Omental fat pad (tissue), 4 donors: ENCODE results near the gene ANKMY1. TPM values are rescaled to one million over a fixed set of nuclear protein-coding genes. Genes with fewer than 3 reads are reported as not detected.

Experiments
- ATAC-seq: fragments of 150-250 bp; one replicate; pipeline ENCODE4 v1.9.1; 2016; ENCODE audit warnings: mild to moderate bottlenecking, moderate library complexity; ENCODE audit not compliant: low FRiP score
- DNase-seq: peaks from one replicate; pipeline ENCODE4 v3.0.0-alpha.2; 2019; ENCODE audit warnings: low spot score
- total RNA-seq, 4 donors: library from RNA; depleted of rRNA; stranded (reverse); fragments of >200 nt; gene quantifications; one replicate each; pipeline ENCODE4 v1.1.0, GENCODE V29; 2016
- TF ChIP-seq, protein P1 (sequence below), 3 donors: fragments of 450-650 bp; IDR thresholded peaks; one replicate each; pipeline ENCODE4 v1.5.1; 2016 to 2017; ENCODE audit warnings: antibody characterized with exemption in 3 of 3, mild to moderate bottlenecking in 3 of 3, moderate library complexity in 2 of 3

Gene ANKMY1
- total RNA-seq, 4 donors from 2014 or later = 8.3 to 23.2 (median 16.7) TPM

DNA sequence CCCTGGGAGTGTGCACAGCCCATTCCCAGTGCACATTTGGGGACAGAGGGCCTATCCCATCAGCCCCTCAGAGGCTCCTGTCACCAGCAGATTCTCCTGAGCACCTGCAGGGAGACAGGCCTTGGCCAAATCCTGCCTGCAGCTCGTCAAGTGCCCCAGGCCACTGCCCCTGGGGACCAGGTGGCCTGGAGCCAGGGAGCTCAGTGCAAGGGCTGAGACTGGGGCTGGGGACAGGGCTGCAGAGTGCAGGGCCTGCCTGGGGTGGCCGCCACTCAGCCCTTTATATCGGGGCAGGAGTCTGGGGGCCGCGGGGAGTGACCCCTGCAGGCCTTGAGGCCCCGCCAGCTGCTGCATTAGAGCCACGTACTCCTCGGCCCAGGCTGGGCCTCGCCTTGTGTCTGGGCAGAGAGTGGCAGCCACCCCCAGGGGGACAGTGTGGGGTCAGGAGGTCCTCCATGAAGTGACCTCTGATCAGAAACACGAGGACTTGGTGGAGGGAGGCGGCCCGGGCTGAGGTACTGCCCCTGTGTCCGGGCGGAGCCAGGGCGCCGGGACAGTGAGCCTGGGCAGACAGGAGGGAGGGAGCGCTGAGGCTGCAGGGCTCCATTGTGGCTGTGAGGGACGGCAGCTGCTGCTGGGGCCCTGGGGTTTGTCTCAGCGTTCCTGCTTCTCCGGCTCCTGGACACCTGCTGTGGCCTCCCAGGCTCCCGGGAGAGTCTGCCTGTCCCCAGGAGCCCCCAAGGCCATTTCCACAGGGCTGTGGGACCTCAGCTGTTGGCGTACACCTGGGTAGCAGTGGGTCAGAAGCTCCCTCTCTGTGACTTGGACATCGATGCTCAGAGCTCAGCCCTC lies 98.2 kb downstream of the ANKMY1 start:
- DNase-seq = no peak
- TF ChIP-seq, protein P1, sequence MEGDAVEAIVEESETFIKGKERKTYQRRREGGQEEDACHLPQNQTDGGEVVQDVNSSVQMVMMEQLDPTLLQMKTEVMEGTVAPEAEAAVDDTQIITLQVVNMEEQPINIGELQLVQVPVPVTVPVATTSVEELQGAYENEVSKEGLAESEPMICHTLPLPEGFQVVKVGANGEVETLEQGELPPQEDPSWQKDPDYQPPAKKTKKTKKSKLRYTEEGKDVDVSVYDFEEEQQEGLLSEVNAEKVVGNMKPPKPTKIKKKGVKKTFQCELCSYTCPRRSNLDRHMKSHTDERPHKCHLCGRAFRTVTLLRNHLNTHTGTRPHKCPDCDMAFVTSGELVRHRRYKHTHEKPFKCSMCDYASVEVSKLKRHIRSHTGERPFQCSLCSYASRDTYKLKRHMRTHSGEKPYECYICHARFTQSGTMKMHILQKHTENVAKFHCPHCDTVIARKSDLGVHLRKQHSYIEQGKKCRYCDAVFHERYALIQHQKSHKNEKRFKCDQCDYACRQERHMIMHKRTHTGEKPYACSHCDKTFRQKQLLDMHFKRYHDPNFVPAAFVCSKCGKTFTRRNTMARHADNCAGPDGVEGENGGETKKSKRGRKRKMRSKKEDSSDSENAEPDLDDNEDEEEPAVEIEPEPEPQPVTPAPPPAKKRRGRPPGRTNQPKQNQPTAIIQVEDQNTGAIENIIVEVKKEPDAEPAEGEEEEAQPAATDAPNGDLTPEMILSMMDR (IDR thresholded peaks at IDR 0.05) = no peak
- ATAC-seq = no peak

DNA sequence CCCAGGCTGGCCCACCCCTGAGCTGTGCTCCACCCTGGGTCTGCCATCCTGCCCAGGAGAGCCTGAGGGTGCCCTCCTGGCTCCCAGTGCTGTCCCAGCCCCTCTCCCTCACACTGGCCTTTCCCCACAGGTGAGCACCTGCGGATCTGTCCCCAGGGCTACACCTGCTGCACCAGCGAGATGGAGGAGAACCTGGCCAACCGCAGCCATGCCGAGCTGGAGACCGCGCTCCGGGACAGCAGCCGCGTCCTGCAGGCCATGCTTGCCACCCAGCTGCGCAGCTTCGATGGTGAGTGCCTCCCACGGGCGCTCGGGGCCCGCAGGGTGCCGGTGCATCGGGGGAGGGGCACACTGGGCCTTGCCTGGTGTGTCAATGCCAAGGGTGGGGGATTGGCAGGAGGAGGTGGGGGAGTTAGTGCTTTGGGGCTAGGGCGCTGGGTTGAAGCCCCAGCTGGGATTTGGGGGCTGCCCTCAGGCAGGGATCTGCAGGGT lies 98.8 kb downstream of the ANKMY1 start:
- TF ChIP-seq, protein P1 (IDR thresholded peaks at IDR 0.05) = no peak
- no peak for DNase-seq
- no peak for ATAC-seq

DNA sequence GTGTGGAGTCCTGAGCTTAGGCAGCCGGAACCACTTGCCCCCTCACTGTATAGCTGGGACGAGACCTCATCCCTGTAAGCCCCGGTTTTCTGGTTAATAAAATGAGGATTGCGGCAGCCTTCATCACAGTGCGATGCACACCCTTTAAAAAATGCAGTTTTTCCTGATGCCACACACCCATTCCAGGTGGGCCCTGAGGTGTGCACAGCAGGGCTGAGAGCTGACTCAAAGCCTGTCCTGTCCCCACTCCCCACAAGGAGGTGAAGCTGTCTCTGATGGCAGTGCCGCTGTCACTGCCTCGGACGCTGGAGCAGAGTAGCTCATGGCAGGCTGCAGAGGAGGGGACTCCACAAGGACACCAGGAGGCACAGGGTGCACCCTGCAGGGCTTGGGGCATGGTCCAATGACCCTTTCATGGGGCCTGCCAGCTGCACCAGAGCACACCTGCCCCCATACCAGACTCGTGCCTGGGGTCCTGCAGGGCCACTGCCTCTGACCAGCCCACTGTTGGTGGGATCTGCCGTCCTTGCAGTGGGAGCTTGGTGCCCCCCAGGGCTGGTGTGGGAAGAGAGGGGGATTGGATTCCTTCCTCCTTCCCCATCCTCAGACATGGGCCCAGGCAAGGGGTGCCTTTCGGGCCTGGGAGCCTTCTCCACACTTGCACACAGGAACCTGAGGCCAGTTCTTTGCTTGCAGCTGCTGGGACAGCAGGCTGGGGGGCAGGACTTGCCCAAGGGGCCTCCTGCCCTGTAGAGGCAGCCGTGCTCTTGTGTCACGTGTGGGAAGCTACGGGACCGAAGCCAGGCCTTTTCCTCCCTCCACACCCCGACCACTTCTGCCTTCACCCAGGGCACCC lies 99.5 kb downstream of the ANKMY1 start:
- TF ChIP-seq, protein P1 (IDR thresholded peaks at IDR 0.05) = no peak
- ATAC-seq = no peak
- no peak for DNase-seq

DNA sequence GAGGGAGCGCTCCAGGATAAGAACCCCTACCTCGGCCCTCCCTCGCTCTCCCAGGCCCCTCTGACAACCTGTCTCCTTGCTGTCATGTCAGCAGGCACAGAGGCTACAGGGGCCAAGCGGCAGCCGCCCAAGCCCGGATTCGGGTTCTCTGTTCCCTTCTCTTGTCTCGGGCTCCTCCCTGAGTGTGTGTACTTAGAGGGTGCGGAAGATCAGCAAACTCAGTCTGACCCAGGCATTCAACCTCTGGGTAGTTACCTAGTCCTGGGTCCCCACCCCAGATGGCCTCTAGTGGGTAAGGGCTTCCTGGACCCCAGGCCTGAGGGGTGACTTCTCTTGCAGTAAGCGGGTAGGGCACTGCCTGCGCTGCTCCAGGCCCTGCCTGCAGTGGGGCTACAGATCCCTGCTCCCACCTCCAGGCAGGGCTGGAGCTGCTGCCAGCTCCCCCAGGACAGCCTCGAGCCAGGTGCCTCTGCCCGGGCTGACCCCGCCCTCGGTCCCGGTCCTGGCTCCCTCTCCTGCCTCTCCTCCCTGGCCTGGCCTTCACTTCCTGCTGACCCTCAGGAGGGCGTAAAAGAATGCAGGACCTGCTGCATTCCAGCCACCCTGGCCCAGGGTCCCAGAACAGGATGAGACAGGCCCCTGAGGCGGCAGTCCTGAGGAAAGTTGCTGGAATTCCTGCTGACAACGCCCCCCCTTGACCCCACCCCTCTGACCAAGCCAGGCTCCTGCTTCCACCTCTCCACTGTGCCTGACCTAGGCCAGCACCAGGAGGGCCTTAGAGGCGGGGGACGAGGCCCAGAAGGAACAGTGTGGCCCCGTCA lies 100.4 kb downstream of the ANKMY1 start:
- no peak for ATAC-seq
- TF ChIP-seq, protein P1 (IDR thresholded peaks at IDR 0.05) = no peak
- DNase-seq = no peak

DNA sequence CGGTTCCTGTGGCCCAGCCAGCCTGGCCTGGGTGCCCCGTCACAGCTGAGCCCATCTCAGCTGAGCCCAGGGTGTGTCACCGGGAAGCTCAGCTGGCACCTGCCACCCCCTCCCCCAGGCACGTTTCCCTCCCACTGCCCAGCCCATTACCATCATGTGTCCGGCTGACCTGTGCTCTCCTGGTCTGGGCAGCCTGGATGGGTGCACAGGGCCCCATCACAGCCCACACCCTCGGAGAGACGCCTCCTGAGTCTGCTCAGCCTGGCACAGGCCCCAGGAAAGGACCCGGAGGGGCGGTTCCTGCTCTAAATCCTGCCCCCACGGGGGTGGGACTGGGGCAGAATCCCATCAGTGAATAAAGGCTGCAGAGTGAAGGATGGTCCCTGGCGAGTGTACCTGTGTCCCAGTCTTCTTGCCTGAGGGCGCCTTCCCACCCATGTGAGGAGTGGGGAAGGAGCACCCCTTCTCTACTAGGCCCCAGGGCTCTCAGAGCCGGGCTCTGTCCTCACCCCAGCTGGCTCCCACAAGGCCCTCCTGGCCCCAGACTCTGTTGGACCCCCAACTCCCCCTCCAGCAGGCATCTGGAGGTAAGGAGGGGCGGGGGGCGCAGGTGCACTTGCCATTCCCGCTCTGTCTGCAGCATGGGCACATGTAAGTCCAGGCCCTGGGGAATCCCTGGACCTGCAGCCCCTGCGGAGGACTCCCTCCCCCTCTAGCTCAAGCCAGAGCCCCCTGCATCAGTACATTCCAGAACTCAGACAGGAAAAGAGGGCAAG lies 101.2 kb downstream of the ANKMY1 start:
- TF ChIP-seq, protein P1 (IDR thresholded peaks at IDR 0.05) = no peak
- no peak for ATAC-seq
- DNase-seq = no peak
